ENCODE results near the gene AJAP1.
"Not testable (repeated sequence)": the region's sequence is repeated elsewhere in the genome, so short reads cannot be mapped to it uniquely, and the experiment has no call there.

Gene AJAP1

GRCh38 chr1:4662168-4662567 lies 7.8 kb downstream of the AJAP1 start:
- peaks cover 36% of the 10 kb centered on the region for H3K27me3 ChIP-seq (ENCODE audit: control insufficient read depth, insufficient read depth, low read length)
- no peak overlapping the region for H3K9ac ChIP-seq (ENCODE audit: low read length)
- H3K4me1 ChIP-seq (ENCODE audit: control insufficient read depth, low read depth, low read length) = peaks cover 24% of the 10 kb centered on the region
- H3K4me3 ChIP-seq (ENCODE audit: low read length) = no peak overlapping the region
- H3K36me3 ChIP-seq (ENCODE audit: control insufficient read depth, low read depth, low read length) = no peaks in the 10 kb centered on the region
- H3K27ac ChIP-seq (ENCODE audit: low read length) = no peak overlapping the region
- no peaks in the 10 kb centered on the region for H3K9me3 ChIP-seq (ENCODE audit: control insufficient read depth, low read depth, low read length)

- H3K9me3 ChIP-seq (ENCODE audit: control insufficient read depth, low read depth, low read length) = no peaks in the 10 kb centered on the region
- no peak overlapping the region for H3K4me3 ChIP-seq (ENCODE audit: low read length)
- H3K27me3 ChIP-seq (ENCODE audit: control insufficient read depth, insufficient read depth, low read length) = peaks cover 31% of the 10 kb centered on the region
- H3K36me3 ChIP-seq (ENCODE audit: control insufficient read depth, low read depth, low read length) = no peaks in the 10 kb centered on the region
- no peak overlapping the region for H3K9ac ChIP-seq (ENCODE audit: low read length)
- peaks cover 21% of the 10 kb centered on the region for H3K4me1 ChIP-seq (ENCODE audit: control insufficient read depth, low read depth, low read length)
- H3K27ac ChIP-seq (ENCODE audit: low read length) = no peak overlapping the region
Observed at GRCh38 chr1:4662723-4663122, 8.3 kb downstream of the AJAP1 start.

GRCh38 chr1:4664095-4664494 lies 9.7 kb downstream of the AJAP1 start:
- H3K27ac ChIP-seq (ENCODE audit: low read length) = no peak overlapping the region
- no peak overlapping the region for H3K4me3 ChIP-seq (ENCODE audit: low read length)
- no peaks in the 10 kb centered on the region for H3K9me3 ChIP-seq (ENCODE audit: control insufficient read depth, low read depth, low read length)
- H3K36me3 ChIP-seq (ENCODE audit: control insufficient read depth, low read depth, low read length) = no peaks in the 10 kb centered on the region
- peaks cover 7% of the 10 kb centered on the region for H3K4me1 ChIP-seq (ENCODE audit: control insufficient read depth, low read depth, low read length)
- peaks cover 17% of the 10 kb centered on the region for H3K27me3 ChIP-seq (ENCODE audit: control insufficient read depth, insufficient read depth, low read length)
- no peak overlapping the region for H3K9ac ChIP-seq (ENCODE audit: low read length)

- H3K27ac ChIP-seq (ENCODE audit: low read length) = no peak overlapping the region
- H3K9me3 ChIP-seq (ENCODE audit: control insufficient read depth, low read depth, low read length) = no peaks in the 10 kb centered on the region
- H3K9ac ChIP-seq (ENCODE audit: low read length) = no peak overlapping the region
- H3K36me3 ChIP-seq (ENCODE audit: control insufficient read depth, low read depth, low read length) = no peaks in the 10 kb centered on the region
- peaks cover 12% of the 10 kb centered on the region for H3K27me3 ChIP-seq (ENCODE audit: control insufficient read depth, insufficient read depth, low read length)
- H3K4me1 ChIP-seq (ENCODE audit: control insufficient read depth, low read depth, low read length) = peaks cover 2% of the 10 kb centered on the region
- no peak overlapping the region for H3K4me3 ChIP-seq (ENCODE audit: low read length)
Observed at GRCh38 chr1:4664606-4665005, 10.2 kb downstream of the AJAP1 start.

GRCh38 chr1:4665456-4665855 lies 11.0 kb downstream of the AJAP1 start:
- Histone ChIP-seq H3K36me3 (ENCODE audit: control insufficient read depth, low read depth, low read length) (no peaks in the 10 kb centered on the region), H3K9me3 (ENCODE audit: control insufficient read depth, low read depth, low read length) (no peaks in the 10 kb centered on the region), H3K27me3 (ENCODE audit: control insufficient read depth, insufficient read depth, low read length) (peaks cover 3% of the 10 kb centered on the region), H3K9ac (ENCODE audit: low read length) (no peak overlapping the region), H3K4me1 (ENCODE audit: control insufficient read depth, low read depth, low read length) (no peaks in the 10 kb centered on the region), H3K4me3 (ENCODE audit: low read length) (no peak overlapping the region), H3K27ac (ENCODE audit: low read length) (no peak overlapping the region)

GRCh38 chr1:4666683-4667082 lies 12.3 kb downstream of the AJAP1 start:
- not testable (repeated sequence) for H3K4me3 ChIP-seq (ENCODE audit: low read length); H3K27ac ChIP-seq (ENCODE audit: low read length); H3K27me3 ChIP-seq (ENCODE audit: control insufficient read depth, insufficient read depth, low read length); H3K36me3 ChIP-seq (ENCODE audit: control insufficient read depth, low read depth, low read length); H3K9ac ChIP-seq (ENCODE audit: low read length); H3K4me1 ChIP-seq (ENCODE audit: control insufficient read depth, low read depth, low read length); H3K9me3 ChIP-seq (ENCODE audit: control insufficient read depth, low read depth, low read length)

GRCh38 chr1:4668743-4669700 lies 14.6 kb downstream of the AJAP1 start:
- H3K9me3 ChIP-seq (ENCODE audit: control insufficient read depth, low read depth, low read length) = no peaks in the 10 kb centered on the region

GRCh38 chr1:4670265-4670664 lies 15.9 kb downstream of the AJAP1 start:
- Histone ChIP-seq H3K4me1 (ENCODE audit: control insufficient read depth, low read depth, low read length) (no peaks in the 10 kb centered on the region), H3K9me3 (ENCODE audit: control insufficient read depth, low read depth, low read length) (no peaks in the 10 kb centered on the region), H3K9ac (ENCODE audit: low read length) (no peak overlapping the region), H3K27me3 (ENCODE audit: control insufficient read depth, insufficient read depth, low read length) (no peaks in the 10 kb centered on the region), H3K36me3 (ENCODE audit: control insufficient read depth, low read depth, low read length) (no peaks in the 10 kb centered on the region), H3K4me3 (ENCODE audit: low read length) (no peak overlapping the region), H3K27ac (ENCODE audit: low read length) (no peak overlapping the region)

More at GRCh38 chr1:4668743-4669700, 14.6 kb downstream of the AJAP1 start:
- Histone ChIP-seq H3K36me3 (ENCODE audit: control insufficient read depth, low read depth, low read length) (no peaks in the 10 kb centered on the region), H3K4me1 (ENCODE audit: control insufficient read depth, low read depth, low read length) (no peaks in the 10 kb centered on the region), H3K4me3 (ENCODE audit: low read length) (no peak overlapping the region), H3K27me3 (ENCODE audit: control insufficient read depth, insufficient read depth, low read length) (no peaks in the 10 kb centered on the region), H3K9ac (ENCODE audit: low read length) (no peak overlapping the region), H3K27ac (ENCODE audit: low read length) (no peak overlapping the region)

- H3K4me1 ChIP-seq (ENCODE audit: control insufficient read depth, low read depth, low read length) = no peaks in the 10 kb centered on the region
- no peak overlapping the region for H3K9ac ChIP-seq (ENCODE audit: low read length)
- H3K9me3 ChIP-seq (ENCODE audit: control insufficient read depth, low read depth, low read length) = no peaks in the 10 kb centered on the region
- no peaks in the 10 kb centered on the region for H3K27me3 ChIP-seq (ENCODE audit: control insufficient read depth, insufficient read depth, low read length)
- H3K4me3 ChIP-seq (ENCODE audit: low read length) = no peak overlapping the region
- no peak overlapping the region for H3K27ac ChIP-seq (ENCODE audit: low read length)
- H3K36me3 ChIP-seq (ENCODE audit: control insufficient read depth, low read depth, low read length) = no peaks in the 10 kb centered on the region
Observed at GRCh38 chr1:4671828-4672227, 17.4 kb downstream of the AJAP1 start.

- H3K36me3 ChIP-seq (ENCODE audit: control insufficient read depth, low read depth, low read length) = no peaks in the 10 kb centered on the region
- no peak overlapping the region for H3K4me3 ChIP-seq (ENCODE audit: low read length)
- no peak overlapping the region for H3K9ac ChIP-seq (ENCODE audit: low read length)
- H3K27ac ChIP-seq (ENCODE audit: low read length) = no peak overlapping the region
- H3K4me1 ChIP-seq (ENCODE audit: control insufficient read depth, low read depth, low read length) = no peaks in the 10 kb centered on the region
- H3K27me3 ChIP-seq (ENCODE audit: control insufficient read depth, insufficient read depth, low read length) = no peaks in the 10 kb centered on the region
- no peaks in the 10 kb centered on the region for H3K9me3 ChIP-seq (ENCODE audit: control insufficient read depth, low read depth, low read length)
Observed at GRCh38 chr1:4673494-4673893, 19.1 kb downstream of the AJAP1 start.

- H3K9me3 ChIP-seq (ENCODE audit: control insufficient read depth, low read depth, low read length) = no peaks in the 10 kb centered on the region
- no peak overlapping the region for H3K4me3 ChIP-seq (ENCODE audit: low read length)
- no peak overlapping the region for H3K27ac ChIP-seq (ENCODE audit: low read length)
- no peak overlapping the region for H3K9ac ChIP-seq (ENCODE audit: low read length)
- H3K36me3 ChIP-seq (ENCODE audit: control insufficient read depth, low read depth, low read length) = no peaks in the 10 kb centered on the region
- no peaks in the 10 kb centered on the region for H3K4me1 ChIP-seq (ENCODE audit: control insufficient read depth, low read depth, low read length)
- H3K27me3 ChIP-seq (ENCODE audit: control insufficient read depth, insufficient read depth, low read length) = no peaks in the 10 kb centered on the region
Observed at GRCh38 chr1:4674117-4674516, 19.7 kb downstream of the AJAP1 start.

GRCh38 chr1:4674676-4675075 lies 20.3 kb downstream of the AJAP1 start:
- Histone ChIP-seq H3K36me3 (ENCODE audit: control insufficient read depth, low read depth, low read length) (no peaks in the 10 kb centered on the region), H3K9me3 (ENCODE audit: control insufficient read depth, low read depth, low read length) (no peaks in the 10 kb centered on the region), H3K27me3 (ENCODE audit: control insufficient read depth, insufficient read depth, low read length) (no peaks in the 10 kb centered on the region), H3K9ac (ENCODE audit: low read length) (no peak overlapping the region), H3K4me3 (ENCODE audit: low read length) (no peak overlapping the region), H3K4me1 (ENCODE audit: control insufficient read depth, low read depth, low read length) (no peaks in the 10 kb centered on the region), H3K27ac (ENCODE audit: low read length) (no peak overlapping the region)

Measured in iPS-18a (cell line).